NCI-H2171 treated with DMSO at 0.1 percent for 48 hours (cell line): ENCODE measurements around the gene PLA2G15.

Experiments used
- DNase-seq: peaks from one replicate; lab custom pipeline; 2025; lab: John Stamatoyannopoulos, UW

Gene PLA2G15

GRCh38 chr16:68244903-68245853 lies at the start of gene PLA2G15:
Gene PLA2G15, plus strand, starts transcription at chr16:68245373. Its CDS starts 54 bp downstream, at chr16:68245427.
- peak; percentile 83 for DNase-seq

- no peak for DNase-seq
Observed at GRCh38 chr16:68197250-68197649, 47.9 kb upstream of the PLA2G15 start.

- no peak for DNase-seq
Observed at GRCh38 chr16:68200088-68200783, 44.9 kb upstream of the PLA2G15 start.

GRCh38 chr16:68202091-68202519 lies 43.1 kb upstream of the PLA2G15 start:
- DNase-seq = peak; percentile 84

- DNase-seq = no peak
Observed at GRCh38 chr16:68206245-68206644, 38.9 kb upstream of the PLA2G15 start.

- DNase-seq = no peak
Observed at GRCh38 chr16:68214726-68215125, 30.4 kb upstream of the PLA2G15 start.

GRCh38 chr16:68215302-68215701 lies 29.9 kb upstream of the PLA2G15 start:
- no peak for DNase-seq

- DNase-seq = no peak
Observed at GRCh38 chr16:68216240-68216639, 28.9 kb upstream of the PLA2G15 start.

- DNase-seq = no peak
Observed at GRCh38 chr16:68217506-68217905, 27.7 kb upstream of the PLA2G15 start.

- no peak for DNase-seq
Observed at GRCh38 chr16:68219725-68220351, 25.3 kb upstream of the PLA2G15 start.

- no peak for DNase-seq
Observed at GRCh38 chr16:68223072-68223471, 22.1 kb upstream of the PLA2G15 start.

GRCh38 chr16:68226116-68226515 lies 19.1 kb upstream of the PLA2G15 start:
- no peak for DNase-seq

GRCh38 chr16:68227183-68227793 lies 17.9 kb upstream of the PLA2G15 start:
- no peak for DNase-seq

GRCh38 chr16:68227850-68228553 lies 17.2 kb upstream of the PLA2G15 start:
- no peak for DNase-seq

GRCh38 chr16:68228652-68229051 lies 16.5 kb upstream of the PLA2G15 start:
- DNase-seq = no peak

GRCh38 chr16:68229431-68230175 lies 15.6 kb upstream of the PLA2G15 start:
- peak; percentile 76 for DNase-seq

GRCh38 chr16:68230176-68230571 lies 15.0 kb upstream of the PLA2G15 start:
- DNase-seq = no peak

- no peak for DNase-seq
Observed at GRCh38 chr16:68230956-68231355, 14.2 kb upstream of the PLA2G15 start.

GRCh38 chr16:68231384-68232136 lies 13.6 kb upstream of the PLA2G15 start:
- no peak for DNase-seq

- DNase-seq = no peak
Observed at GRCh38 chr16:68232335-68232734, 12.8 kb upstream of the PLA2G15 start.
